Measurements from ENCODE around the gene TCOF1.

The TCOF1 gene

DNA sequence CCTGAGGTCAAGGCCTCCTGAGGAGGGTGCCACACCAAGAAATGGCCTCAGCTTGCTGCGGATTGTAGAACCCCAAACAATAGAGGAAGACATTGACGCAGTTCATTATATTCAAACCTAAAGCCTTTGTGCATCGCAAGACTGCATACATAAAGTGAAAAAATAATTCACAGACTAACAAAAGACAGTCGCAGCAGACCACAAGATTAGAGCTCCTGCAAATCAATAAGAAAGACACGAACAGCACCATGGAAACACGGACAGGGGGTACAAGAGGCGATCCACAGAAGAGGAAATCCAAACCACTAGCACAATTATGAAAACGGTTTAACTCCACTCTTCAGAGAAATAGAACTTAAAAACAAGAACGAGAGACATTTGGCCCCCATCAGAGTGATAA is 10.0 kb upstream of the TCOF1 start:
- no peak for FAIRE-seq
- DNase-seq (ENCODE audit: extremely low spot score, insufficient read length, low read depth) = no peak

DNA sequence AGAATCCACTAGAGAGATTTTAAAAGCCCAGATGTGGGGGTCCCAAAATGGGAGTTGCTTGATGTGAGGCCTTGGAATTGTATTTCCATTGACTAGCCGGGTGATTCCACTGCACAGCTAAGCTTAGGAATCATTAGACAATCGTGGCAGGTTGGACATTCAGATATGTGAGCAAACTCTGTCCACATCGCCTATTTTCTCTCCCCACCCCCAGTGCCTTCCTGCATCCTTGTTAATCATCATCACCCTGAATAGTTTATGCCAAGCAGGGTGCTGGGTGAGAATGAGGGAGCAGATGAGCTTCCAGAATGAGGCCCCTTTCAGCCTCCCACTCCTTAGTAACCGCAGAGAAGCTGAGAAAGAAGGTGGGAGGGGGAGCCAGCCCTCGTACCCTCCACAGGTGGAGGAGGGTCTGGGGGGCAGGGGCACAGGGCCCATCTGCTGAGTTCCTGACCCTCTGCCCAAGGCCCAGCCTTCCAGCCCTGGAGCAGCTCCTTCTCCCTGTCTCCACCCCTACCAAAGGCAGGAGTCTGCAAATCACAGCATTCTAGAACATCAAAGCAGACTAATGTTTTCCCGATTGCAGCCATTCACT is 7.7 kb upstream of the TCOF1 start:
- DNase-seq (ENCODE audit: extremely low spot score, insufficient read length, low read depth) (no peak), FAIRE-seq (no peak)

GRCh38 chr5:150350524-150351344 is 6.8 kb upstream of the TCOF1 start:
- DNase-seq (ENCODE audit: extremely low spot score, insufficient read length, low read depth) (peak; percentile 53), FAIRE-seq (peak; percentile 93)

GRCh38 chr5:150352244-150353031 is 5.1 kb upstream of the TCOF1 start:
- FAIRE-seq (no peak), DNase-seq (ENCODE audit: extremely low spot score, insufficient read length, low read depth) (no peak)

DNA sequence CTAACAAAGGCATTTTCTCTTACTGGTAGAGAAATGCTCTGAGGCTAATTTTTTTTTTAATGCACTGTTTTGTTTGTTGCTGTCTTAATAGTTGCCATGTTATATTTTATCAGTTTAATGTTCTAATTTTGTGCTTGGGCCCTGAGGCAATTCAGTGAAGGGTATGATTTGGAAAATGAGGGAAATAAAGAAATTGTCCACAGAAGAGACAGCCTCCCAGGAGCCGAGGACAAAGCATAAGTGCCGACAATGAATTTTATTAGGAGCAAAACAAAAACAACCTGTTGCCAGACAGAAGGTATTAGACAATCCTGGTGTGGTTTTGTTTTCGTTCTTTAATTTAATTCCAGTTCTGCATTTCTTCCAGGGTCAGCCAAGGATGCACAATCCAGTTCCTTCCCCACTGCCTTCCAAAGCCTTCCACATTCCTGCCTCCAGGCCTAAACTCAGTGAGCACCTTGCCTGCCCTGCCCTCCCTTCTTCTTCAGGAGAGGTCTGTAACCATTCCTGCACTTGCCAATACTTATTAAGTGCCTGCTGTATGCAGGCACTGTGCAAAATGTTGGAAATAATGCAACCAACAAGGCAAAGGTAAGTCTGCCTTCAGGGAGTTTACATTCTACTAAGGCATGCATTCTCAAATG is 4.3 kb upstream of the TCOF1 start:
- FAIRE-seq = no peak

GRCh38 chr5:150355791-150356190 is 1.7 kb upstream of the TCOF1 start:
- FAIRE-seq = no peak
- DNase-seq (ENCODE audit: extremely low spot score, insufficient read length, low read depth) = no peak

More for the DNA sequence above, 4.3 kb upstream of the TCOF1 start:
- DNase-seq (ENCODE audit: extremely low spot score, insufficient read length, low read depth) = no peak

GRCh38 chr5:150356575-150357294 is 762 bp upstream of the TCOF1 start:
- FAIRE-seq (no peak), DNase-seq (ENCODE audit: extremely low spot score, insufficient read length, low read depth) (no peak)

DNA sequence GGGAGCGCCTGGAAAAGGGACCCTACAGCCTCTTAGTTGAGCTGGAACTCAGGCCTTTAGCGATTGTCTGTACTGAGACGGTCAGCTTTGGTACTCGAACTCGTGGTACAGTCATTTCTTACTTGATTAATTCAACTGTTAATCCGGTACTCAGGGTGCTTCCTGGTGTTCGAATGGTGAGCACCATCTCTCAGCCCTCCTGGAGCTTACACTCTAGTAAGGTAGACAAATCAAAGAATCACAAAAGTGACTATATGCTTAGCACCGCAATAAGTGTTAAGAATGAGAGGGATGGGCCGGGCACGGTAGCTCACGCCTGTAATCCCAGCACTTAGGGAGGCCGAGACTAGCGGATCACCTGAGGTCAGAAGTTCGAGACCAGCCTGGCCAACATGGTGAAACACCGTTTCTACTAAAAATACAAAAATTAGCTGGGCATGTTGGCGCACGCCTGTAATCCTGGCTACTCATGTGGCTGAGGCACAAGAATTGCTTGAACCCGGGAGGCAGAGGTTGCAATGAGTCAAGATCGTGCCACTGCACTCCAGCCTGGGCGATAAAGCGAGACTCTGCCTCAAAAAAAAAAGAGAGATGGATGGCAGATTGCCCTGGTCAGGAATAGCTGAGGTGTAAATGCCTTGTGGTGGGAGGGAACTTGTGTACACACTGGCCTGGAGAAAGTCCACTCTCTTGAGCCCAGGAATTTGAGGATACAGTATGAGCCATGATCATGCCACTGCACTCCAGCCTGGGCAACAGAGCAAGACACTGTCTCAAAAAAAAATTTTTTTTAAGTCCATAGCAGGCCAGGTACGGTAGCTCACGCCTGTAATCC is 981 bp downstream of the TCOF1 start:
- FAIRE-seq = no peak
- DNase-seq (ENCODE audit: extremely low spot score, insufficient read length, low read depth) = no peak

GRCh38 chr5:150361301-150361700 is 3.8 kb downstream of the TCOF1 start:
- FAIRE-seq (no peak), DNase-seq (ENCODE audit: extremely low spot score, insufficient read length, low read depth) (no peak)

DNA sequence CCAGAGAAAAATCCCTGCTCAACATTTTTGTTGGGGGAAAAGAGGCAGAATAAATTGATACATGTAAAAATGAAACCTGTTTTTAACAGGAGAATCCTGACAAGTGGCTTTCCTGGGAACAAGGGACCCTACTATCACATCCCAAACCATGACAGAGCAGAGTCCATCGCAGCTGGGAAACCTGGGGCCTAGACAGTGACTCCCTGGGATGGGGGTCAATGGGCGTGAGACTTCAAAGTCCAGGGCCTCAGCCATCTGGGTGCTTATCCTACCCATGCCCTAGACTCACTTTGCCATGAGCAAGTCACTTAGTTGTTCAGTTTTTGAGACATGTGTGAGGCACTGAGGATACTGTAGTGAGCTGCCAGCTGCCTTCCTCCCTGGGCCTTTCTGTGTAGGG is 5.7 kb downstream of the TCOF1 start:
- no peak for FAIRE-seq

GRCh38 chr5:150364004-150364403 is 6.5 kb downstream of the TCOF1 start:
- FAIRE-seq (no peak), DNase-seq (ENCODE audit: extremely low spot score, insufficient read length, low read depth) (no peak)

More for the DNA sequence above, 5.7 kb downstream of the TCOF1 start:
- no peak for DNase-seq (ENCODE audit: extremely low spot score, insufficient read length, low read depth)

- DNase-seq (ENCODE audit: extremely low spot score, insufficient read length, low read depth) (no peak), FAIRE-seq (no peak)
Measured at GRCh38 chr5:150368526-150368925, 11.0 kb downstream of the TCOF1 start.

DNA sequence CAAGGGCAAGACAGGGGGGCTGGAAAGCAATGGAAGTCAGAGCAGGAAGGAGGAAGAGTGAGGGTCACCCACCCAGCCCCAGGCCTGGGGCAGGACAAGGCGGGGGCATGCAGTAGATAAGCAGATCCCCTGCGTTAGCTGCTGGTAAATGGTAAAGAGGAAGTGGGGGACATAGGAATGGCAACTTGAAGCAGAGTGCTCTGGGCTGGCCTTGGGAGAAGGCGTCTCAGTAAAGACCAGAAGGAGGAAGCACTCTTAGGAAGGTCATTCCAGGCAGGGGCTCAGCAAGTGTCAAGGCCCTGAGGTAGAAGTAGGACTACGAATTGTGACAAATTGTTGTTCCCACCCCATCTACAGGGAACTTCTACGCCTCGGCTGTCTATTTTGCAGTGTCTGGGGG is 15.1 kb downstream of the TCOF1 start:
- DNase-seq (ENCODE audit: extremely low spot score, insufficient read length, low read depth) = no peak

GRCh38 chr5:150374651-150375050 is 17.2 kb downstream of the TCOF1 start:
- FAIRE-seq (no peak), DNase-seq (ENCODE audit: extremely low spot score, insufficient read length, low read depth) (no peak)

More for the DNA sequence above, 15.1 kb downstream of the TCOF1 start:
- no peak for FAIRE-seq

DNA sequence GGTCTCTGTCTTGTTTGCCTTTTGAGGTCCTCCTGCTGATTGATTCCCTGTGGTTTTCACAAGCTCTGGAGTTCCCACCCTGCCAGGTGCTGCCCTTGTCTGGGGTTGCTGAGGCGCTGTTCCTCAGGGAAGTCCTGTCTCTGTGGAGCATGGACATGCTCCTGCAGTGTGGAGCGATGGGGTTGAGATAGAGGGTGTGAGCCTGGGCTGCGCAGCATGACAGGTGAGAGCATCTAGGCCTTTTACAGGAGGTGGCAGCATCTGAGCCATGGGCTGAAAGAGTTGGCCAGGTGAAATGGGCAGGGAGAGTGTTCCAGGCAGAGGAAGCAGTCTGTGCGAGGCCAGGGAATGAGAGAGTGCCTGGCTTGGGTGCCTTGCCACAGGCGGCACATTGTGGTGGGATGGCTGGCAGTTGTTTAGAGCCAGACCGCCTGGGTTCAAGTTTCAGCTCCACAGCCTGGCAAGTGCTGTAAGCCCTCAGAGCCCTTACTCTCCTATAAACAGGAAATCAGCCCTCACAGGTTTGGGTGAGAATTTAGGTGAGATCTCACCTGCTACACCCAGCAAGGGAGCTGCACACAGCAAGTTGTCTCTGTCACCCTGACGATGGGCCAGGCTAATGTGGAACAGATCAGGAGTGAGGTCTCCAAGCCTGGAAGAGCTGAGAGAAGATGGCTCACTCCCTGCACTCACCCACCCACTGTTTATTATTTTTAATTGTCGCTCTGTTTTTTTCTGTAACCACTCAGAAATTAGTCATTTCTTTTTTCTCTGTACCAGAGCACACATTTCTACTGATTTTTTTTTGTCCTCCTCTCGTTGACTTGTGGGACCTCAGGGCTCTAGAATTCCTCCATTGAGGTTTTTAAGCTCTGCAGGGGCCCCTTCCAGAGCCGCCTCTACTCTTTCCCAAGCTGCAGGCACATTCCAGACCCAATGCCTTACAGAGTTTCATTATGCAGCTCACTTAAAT is 19.6 kb downstream of the TCOF1 start:
- FAIRE-seq = no peak
- no peak for DNase-seq (ENCODE audit: extremely low spot score, insufficient read length, low read depth)

DNA sequence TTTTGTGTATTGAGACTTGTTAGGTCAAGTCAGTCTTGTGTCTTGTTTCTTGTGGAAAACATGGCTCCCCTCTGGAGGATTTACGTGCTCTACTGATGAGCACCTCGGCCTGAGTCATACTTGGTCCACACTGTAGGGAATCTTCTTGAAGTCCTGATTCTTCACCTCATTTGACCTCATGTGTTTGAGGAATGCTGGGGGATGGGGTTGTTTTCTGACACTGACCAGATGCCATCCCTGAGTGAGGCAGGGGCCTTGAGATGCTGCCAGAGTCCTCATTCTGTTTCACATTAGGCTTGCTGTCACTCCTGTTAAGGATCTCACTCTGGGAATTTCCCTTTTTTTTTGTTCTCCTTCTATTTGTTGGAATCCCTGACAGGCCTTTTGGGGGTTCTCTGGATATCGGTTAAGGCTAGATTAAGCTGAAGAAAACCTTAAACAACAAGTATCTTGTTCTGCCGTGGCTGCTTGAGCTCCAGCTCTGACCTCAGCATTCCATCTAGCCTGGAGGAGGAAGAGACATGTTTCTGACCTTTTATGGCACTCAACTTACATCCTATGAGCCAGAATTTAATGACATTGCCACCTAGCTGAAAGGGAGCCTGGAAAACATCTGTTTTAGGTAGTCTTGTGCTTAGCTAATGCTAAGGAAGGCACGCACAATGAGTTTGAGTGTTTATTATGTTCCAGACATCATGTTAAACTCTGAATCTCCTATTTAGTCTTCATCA is 20.6 kb downstream of the TCOF1 start:
- DNase-seq (ENCODE audit: extremely low spot score, insufficient read length, low read depth) (no peak), FAIRE-seq (no peak)

DNA sequence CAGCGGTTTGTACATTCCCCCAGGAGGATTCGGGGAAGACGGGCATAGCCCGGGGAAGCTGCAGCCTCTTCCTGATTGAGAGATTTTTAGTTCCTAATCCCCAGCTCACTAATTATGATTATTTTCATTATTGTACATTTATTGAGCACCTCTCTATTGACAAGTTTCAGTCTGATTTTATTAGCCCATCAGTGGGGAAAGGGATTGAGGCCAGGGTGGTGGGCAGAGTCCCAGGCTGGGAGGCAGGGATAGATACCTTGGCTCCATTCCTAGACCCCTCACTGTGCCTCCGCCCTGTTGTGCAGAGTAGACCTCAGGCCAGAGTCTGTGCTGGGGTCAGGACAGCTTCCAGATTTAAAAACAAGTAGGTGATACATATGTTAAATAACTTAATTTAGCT is 27.2 kb downstream of the TCOF1 start:
- no peak for DNase-seq (ENCODE audit: extremely low spot score, insufficient read length, low read depth)
- no peak for FAIRE-seq

Measured in GM18507 (cell line).